GM18517 (cell line): ENCODE data around the gene TMEM43.

ENCODE experiments used
- ATAC-seq: cut with Tn5 transposase; IDR thresholded peaks from one replicate; pipeline ENCODE4 v1.9.1; 2021; ENCODE audit warnings: mild to moderate bottlenecking, moderate library complexity; ENCODE audit not compliant: unreplicated experiment

Gene TMEM43

DNA sequence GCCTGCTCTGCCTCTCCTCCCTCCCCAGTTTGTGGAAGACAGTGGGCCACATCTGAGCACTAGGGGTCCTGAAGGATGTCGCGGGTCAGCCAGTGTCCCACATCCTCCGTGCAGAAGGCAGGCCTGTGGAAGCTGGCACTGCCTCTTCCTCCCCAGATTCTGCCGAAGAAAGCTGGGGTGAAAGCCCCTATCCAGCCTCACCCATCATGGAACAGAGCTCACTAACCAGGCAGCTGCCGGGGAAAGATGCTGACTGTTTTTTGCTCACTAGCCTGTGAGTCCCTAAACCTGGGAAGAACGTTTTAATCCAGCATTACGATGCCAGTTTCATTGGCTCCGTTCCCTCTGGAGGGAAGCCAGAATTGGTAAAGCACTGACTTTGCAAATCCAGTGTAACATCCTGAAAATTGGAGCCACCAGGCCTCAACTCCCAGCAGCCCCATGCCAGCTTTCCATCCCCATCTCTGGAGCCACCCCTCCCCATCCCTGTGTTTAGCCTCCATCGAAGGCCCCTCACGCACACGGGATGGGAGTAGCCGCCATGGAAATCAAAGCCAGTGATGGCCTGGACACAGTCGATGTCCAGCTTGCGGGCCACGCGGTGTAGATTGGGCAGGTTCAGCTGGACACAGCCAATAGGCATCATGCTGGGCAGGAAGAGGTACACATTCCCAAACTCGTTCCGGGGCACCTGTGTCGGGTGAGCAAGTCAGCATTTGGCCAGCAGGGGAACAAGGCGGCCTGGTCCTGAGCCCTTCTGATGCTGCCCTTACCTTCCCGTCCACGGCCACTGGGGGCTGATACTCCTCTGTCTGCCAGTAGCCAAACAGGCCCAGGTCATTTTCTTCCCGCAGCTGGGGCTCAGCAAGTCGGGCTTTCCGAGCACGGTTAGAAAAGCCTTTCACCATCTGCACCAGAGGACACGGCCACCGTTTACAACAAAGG is 23.5 kb downstream of the TMEM43 start:
- no peak for ATAC-seq

DNA sequence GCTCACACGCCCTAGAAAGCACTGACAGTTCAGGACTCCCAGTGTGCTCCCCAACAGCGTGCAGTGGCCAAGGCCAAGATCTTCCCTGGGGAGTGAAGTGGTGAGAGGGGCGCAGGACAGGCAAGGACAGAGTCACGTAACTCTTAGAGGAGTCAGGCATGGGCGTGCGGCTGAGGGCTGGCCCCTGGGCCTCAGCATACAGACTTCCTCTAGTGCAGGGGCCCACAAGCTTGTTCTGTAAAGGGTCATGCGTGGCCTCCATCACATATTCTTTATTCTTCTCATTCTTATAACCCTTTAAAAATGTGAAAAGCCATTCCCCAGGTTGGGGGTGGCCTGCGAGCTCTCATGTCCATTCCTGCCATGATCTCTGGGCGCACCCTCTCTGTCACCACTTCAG is 25.2 kb downstream of the TMEM43 start:
- ATAC-seq, result no peak

DNA sequence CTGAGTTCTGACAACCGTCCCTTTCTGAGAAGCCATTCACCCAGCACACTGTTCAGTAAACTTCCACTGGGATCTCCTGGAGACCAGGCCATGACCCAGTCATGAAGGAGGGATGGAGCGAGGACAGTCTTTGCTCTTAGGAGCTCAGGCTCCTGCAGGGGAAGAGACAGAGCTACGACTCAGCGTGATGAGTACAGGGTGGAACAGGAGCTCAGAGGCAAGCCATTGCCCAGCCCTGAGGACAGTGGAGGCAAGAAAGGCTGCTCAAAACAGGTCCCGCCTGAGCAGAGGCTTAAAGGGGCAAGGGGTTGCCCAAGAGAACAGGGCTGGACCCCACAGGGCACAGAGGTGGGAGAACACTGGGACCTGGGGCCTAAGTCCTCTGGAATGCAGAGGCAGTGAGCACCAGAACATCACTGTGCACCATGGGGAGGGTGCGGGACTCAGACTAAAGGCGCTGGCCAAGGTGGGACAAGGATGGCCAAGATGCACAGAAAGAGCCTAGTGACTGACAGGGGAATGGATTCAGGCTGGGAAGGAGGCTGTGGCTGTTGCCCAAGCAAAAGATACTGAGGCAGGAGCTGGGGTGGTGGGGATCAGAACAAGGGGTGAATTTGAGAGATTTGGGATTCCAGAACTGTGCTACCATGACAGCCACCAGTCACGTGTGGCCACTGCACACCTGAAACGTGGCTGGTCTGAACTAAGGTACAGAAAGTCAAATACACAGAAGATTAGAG is 25.8 kb downstream of the TMEM43 start:
- no peak for ATAC-seq

- ATAC-seq, result no peak
Measured at GRCh38 chr3:14151471-14152083, 26.7 kb downstream of the TMEM43 start.

GRCh38 chr3:14152233-14152962 is 27.5 kb downstream of the TMEM43 start:
- no peak for ATAC-seq

GRCh38 chr3:14152963-14153355 is 28.1 kb downstream of the TMEM43 start:
- ATAC-seq, result no peak

GRCh38 chr3:14153663-14154062 is 28.8 kb downstream of the TMEM43 start:
- ATAC-seq, result no peak

GRCh38 chr3:14154276-14154675 is 29.4 kb downstream of the TMEM43 start:
- no peak for ATAC-seq

GRCh38 chr3:14154895-14155440 is 30.1 kb downstream of the TMEM43 start:
- ATAC-seq, result no peak

- ATAC-seq, result no peak
Measured at GRCh38 chr3:14156201-14156600, 31.3 kb downstream of the TMEM43 start.

DNA sequence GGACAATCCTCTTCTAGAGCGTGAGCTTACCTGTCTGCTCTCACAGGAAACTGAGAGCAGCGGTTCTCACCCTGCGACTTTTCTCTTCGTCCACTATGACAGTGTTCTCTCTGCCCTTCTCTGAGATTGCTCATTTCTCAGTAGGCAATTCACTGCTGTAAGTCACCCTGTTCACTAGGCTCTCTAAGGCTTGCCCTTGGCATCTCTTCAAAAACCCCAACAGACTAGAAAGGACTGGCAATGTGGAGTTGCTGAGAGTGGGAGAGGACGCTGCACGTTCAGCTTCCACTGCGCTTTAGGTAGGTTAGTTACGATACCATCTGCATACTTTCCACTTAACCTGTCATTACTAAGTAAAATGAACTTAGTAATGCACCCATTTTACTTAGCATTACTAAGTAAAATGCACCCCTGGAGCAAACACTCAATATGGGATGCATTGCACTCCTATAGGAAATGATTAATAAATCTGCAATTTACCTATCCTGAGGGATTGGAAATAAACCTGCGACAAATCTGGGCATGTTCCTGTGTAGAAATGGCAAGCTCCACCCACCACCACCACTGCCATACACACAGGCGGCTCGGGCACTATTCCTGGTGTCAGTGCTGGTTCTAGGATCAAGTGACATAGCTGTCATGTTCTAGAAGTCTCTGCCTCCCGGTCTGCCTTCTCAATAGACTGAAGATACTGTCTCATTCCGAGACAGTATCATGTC is 32.1 kb downstream of the TMEM43 start:
- no peak for ATAC-seq

GRCh38 chr3:14157951-14158350 is 33.1 kb downstream of the TMEM43 start:
- ATAC-seq, result no peak

DNA sequence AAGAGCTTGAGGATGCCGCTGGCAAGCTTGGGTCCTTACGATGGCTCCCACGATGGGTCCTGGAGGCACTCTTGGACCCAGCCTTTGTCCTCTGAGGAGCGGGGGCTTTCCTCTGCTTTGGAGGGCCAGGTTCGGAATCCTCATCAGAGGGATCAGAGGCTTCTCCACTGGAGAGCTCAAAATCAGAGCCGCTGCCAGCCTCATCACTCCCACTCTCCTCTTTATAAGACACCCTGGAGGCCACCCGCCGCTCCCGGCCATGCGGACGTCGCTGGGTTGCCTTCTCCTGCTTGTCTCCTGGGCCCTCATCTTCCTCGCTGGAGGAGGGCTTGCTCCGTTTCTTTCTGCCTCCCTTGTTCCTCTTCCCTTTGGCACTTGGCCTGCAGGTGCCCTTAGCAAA is 33.5 kb downstream of the TMEM43 start:
- no peak for ATAC-seq

DNA sequence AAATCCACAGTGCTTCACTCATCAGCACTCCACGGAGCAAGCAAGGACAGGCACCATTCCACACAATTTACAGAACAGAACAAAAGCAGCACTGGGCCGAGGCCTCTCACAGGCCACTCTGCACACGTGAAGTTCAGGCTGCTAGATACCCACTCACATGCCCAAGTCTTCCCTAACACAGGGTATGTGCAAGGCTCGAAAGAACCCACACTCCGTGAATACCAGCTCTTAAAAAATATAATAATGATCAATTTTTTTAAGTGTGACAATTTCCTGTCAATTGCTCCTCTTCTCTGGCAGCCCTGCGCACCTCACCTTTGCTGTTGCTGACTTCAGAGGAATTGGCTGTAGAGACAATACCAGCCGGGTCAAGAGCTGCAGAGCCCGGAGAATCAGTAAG is 34.6 kb downstream of the TMEM43 start:
- ATAC-seq, result no peak

GRCh38 chr3:14161282-14161681 is 36.4 kb downstream of the TMEM43 start:
- no peak for ATAC-seq

GRCh38 chr3:14162178-14162577 is 37.3 kb downstream of the TMEM43 start:
- no peak for ATAC-seq

GRCh38 chr3:14166877-14167603 is 42.2 kb downstream of the TMEM43 start:
- no peak for ATAC-seq

DNA sequence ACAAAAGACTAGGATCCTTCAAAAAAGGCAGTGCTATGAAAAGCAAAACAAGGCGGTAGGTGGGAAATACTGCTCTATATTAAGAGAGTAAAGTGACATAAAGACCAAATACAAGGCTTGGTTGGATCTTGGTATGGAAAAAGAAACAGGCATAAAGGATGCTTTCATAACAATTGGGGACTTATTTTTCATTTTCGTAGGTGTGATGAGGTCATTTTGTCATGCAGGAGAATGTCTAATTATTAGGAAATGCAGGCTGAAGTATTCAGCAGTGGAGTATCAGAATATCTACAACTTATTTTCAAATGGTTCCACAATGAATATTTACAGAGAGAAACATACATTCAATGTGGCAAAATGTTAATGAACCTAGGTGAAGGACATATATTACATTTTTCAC is 44.6 kb downstream of the TMEM43 start:
- no peak for ATAC-seq

GRCh38 chr3:14169871-14170270 is 45.0 kb downstream of the TMEM43 start:
- no peak for ATAC-seq
